ENCODE measurements around the gene KRT75.
A peak's percentile ranks its signal among the peaks of the same experiment; 100 is the strongest.

GRCh38 chr12:52395761-52396434 lies 38.3 kb downstream of the KRT75 start:
- TF ChIP-seq CTCF (IDR thresholded peaks at IDR 0.05; ENCODE audit: low read depth, low read length, poor library complexity, severe bottlenecking) (peak; percentile 66), EZH2phosphoT487 (IDR thresholded peaks at IDR 0.05; ENCODE audit: borderline replicate concordance, low read length) (no peak)
